ENCODE results near the gene TMEM269. TPM values are rescaled to one million over a fixed set of nuclear protein-coding genes. Genes with fewer than 3 reads are reported as not detected.

The TMEM269 gene
- total RNA-seq, 1 experiment from 2014 or later: 0.68 TPM

DNA sequence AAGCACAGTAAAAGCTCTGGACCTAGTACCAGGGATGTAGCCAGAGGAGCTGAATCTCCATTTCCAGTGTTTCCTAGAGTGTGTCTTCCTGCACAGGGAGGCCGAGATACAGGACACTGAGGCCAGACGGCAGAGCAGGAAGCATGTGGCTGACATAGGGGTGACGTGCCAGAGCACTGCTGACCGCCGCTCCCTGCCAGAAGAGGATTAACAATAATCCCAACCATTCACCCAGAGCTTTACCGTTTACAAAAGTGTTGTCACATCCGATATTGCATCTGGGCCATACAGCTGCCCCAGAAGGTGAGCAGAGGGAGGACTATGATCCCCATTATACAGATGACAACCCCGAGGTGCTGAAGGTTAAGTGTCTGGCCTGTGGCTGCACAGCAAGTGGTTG lies 38.9 kb upstream of the TMEM269 start:
- Histone ChIP-seq H3K27me3 (replicated peaks; ENCODE audit: control insufficient read depth, insufficient read depth, low read length) (no peaks in the 10 kb centered on the region), H3K36me3 (ENCODE audit: control insufficient read depth, insufficient read depth, low read length) (no peaks in the 10 kb centered on the region), H3K4me1 (no peaks in the 10 kb centered on the region), H3K9me3 (no peaks in the 10 kb centered on the region), H3K4me3 (ENCODE audit: low read depth, low read length) (no peak overlapping the region)
- TF ChIP-seq, protein P1, sequence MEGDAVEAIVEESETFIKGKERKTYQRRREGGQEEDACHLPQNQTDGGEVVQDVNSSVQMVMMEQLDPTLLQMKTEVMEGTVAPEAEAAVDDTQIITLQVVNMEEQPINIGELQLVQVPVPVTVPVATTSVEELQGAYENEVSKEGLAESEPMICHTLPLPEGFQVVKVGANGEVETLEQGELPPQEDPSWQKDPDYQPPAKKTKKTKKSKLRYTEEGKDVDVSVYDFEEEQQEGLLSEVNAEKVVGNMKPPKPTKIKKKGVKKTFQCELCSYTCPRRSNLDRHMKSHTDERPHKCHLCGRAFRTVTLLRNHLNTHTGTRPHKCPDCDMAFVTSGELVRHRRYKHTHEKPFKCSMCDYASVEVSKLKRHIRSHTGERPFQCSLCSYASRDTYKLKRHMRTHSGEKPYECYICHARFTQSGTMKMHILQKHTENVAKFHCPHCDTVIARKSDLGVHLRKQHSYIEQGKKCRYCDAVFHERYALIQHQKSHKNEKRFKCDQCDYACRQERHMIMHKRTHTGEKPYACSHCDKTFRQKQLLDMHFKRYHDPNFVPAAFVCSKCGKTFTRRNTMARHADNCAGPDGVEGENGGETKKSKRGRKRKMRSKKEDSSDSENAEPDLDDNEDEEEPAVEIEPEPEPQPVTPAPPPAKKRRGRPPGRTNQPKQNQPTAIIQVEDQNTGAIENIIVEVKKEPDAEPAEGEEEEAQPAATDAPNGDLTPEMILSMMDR (IDR thresholded peaks at IDR 0.05; ENCODE audit: insufficient read depth in 1 of 2, low read depth in 1 of 2, low read length in 1 of 2, severe bottlenecking in 1 of 2, unreplicated experiment in 1 of 2): no peak
- peaks cover 9% of the 10 kb centered on the region for H3K4me1 Mint-ChIP-seq (ENCODE audit: low read depth, unreplicated experiment)
- no peak overlapping the region for H3K4me3 Mint-ChIP-seq (ENCODE audit: unreplicated experiment)
- CTCF ChIA-PET: no interaction called here
- no peaks in the 10 kb centered on the region for H3K9me3 Mint-ChIP-seq (ENCODE audit: unreplicated experiment)
- intact Hi-C loops (cut with micrococcal nuclease; ENCODE audit: unreplicated experiment): no loop called here
- POLR2A ChIA-PET: no interaction called here
- no peaks in the 10 kb centered on the region for H3K27me3 Mint-ChIP-seq (ENCODE audit: insufficient read depth, unreplicated experiment)
- no peak overlapping the region for H3K27ac Mint-ChIP-seq (ENCODE audit: unreplicated experiment)
- no peak for DNase-seq
- BruUV-seq (replicated peaks): no TSS peak
- no peaks in the 10 kb centered on the region for H3K36me3 Mint-ChIP-seq (ENCODE audit: insufficient read depth, unreplicated experiment)

DNA sequence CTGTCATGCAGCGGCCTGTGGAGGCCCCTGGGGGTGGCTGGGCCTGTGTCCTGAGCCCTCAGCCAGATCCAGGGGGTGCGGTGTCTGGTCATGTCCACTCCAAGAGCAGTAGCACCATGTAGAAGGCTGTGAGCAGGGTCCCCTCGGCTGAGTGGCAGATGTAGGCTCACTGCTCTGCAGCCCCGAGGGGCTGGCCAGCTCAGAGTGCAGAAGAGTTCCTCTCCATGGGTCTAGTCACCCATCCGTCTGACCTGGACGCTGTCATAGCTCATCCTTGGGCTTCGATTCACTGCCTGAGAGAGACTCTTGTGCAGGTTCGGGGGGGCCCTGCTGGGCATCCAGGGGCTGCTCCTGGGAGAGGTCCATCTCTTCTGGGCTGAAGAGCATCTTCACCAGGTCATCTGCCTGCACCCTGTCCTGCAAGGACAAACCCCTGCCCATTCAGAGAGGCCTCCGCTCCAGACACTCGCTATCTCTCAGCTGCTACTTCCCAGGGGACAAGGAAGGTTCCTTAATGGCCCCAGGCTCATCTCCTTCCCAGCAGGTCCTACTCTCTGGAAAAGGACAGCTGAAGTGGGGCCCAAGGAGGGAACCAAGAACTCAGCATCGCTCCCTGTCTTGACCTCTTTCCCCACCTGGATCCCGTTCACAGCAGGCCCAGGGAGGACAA lies 38.2 kb upstream of the TMEM269 start:
- Mint-ChIP-seq H3K4me1 (ENCODE audit: low read depth, unreplicated experiment) (peaks cover 9% of the 10 kb centered on the region), H3K27ac (ENCODE audit: unreplicated experiment) (no peak overlapping the region), H3K9me3 (ENCODE audit: unreplicated experiment) (peaks cover 3% of the 10 kb centered on the region), H3K36me3 (ENCODE audit: insufficient read depth, unreplicated experiment) (peaks cover 2% of the 10 kb centered on the region), H3K4me3 (ENCODE audit: unreplicated experiment) (no peak overlapping the region), H3K27me3 (ENCODE audit: insufficient read depth, unreplicated experiment) (no peaks in the 10 kb centered on the region)
- Histone ChIP-seq H3K4me3 (ENCODE audit: low read depth, low read length) (no peak overlapping the region), H3K36me3 (ENCODE audit: control insufficient read depth, insufficient read depth, low read length) (no peaks in the 10 kb centered on the region), H3K27me3 (replicated peaks; ENCODE audit: control insufficient read depth, insufficient read depth, low read length) (no peaks in the 10 kb centered on the region), H3K4me1 (no peaks in the 10 kb centered on the region), H3K9me3 (no peaks in the 10 kb centered on the region)
- intact Hi-C loops (cut with micrococcal nuclease; ENCODE audit: unreplicated experiment): no loop called here
- POLR2A ChIA-PET: no interaction called here
- peak in 1 of 2 experiments; percentile 21 for DNase-seq
- CTCF ChIA-PET: interaction anchor here (0.5 kb wide), 1 partner anchor 110 kb away, joined by 3 read pairs; no protein-coding TSS in a partner anchor
- BruUV-seq (replicated peaks): no TSS peak
- TF ChIP-seq, protein P1 (IDR thresholded peaks at IDR 0.05; ENCODE audit: insufficient read depth in 1 of 2, low read depth in 1 of 2, low read length in 1 of 2, severe bottlenecking in 1 of 2, unreplicated experiment in 1 of 2): no peak

DNA sequence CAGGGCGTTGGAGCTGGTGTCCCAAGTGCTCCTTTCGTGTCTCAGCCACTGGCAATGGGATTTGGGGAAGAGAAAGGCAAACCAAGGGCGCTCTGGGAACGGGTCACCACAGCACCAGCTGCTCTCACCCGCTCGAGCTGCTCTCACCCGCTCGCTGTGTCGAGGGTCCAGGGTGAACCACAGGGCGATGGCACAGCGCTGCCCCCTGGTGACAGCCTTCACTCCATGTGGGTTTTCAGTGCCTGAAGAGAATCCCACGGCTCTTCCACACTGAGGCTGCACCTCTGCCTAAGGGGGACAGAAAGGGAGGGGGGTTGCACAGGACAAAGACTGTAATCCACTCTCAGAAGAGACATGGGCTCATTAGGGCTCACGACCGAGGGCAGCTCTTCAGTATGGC lies 37.7 kb upstream of the TMEM269 start:
- Mint-ChIP-seq H3K4me1 (ENCODE audit: low read depth, unreplicated experiment) (peaks cover 9% of the 10 kb centered on the region), H3K36me3 (ENCODE audit: insufficient read depth, unreplicated experiment) (peaks cover 8% of the 10 kb centered on the region), H3K4me3 (ENCODE audit: unreplicated experiment) (no peak overlapping the region), H3K27me3 (ENCODE audit: insufficient read depth, unreplicated experiment) (no peaks in the 10 kb centered on the region), H3K9me3 (ENCODE audit: unreplicated experiment) (peaks cover 8% of the 10 kb centered on the region), H3K27ac (ENCODE audit: unreplicated experiment) (no peak overlapping the region)
- H3K9me3 ChIP-seq: no peaks in the 10 kb centered on the region
- BruUV-seq (replicated peaks): no TSS peak
- DNase-seq: peak; percentile 22 to 40
- TF ChIP-seq, protein P1 (IDR thresholded peaks at IDR 0.05; ENCODE audit: insufficient read depth in 1 of 2, low read depth in 1 of 2, low read length in 1 of 2, severe bottlenecking in 1 of 2, unreplicated experiment in 1 of 2): peak; percentile 58 to 69
- CTCF ChIA-PET: interaction anchor here (0.5 kb wide), 2 partner anchors 110 to 562 kb away, joined by 3 to 7 read pairs; no protein-coding TSS in a partner anchor
- no peaks in the 10 kb centered on the region for H3K4me1 ChIP-seq
- H3K36me3 ChIP-seq (ENCODE audit: control insufficient read depth, insufficient read depth, low read length): no peaks in the 10 kb centered on the region
- intact Hi-C loops (cut with micrococcal nuclease; ENCODE audit: unreplicated experiment): no loop called here
- no peaks in the 10 kb centered on the region for H3K27me3 ChIP-seq (replicated peaks; ENCODE audit: control insufficient read depth, insufficient read depth, low read length)
- POLR2A ChIA-PET: no interaction called here
- H3K4me3 ChIP-seq (ENCODE audit: low read depth, low read length): no peak overlapping the region

Data from Caco-2 (cell line).